Measurements from ENCODE around the gene UNKL. TPM values are rescaled to one million over a fixed set of nuclear protein-coding genes. Genes with fewer than 3 reads are reported as not detected.

The UNKL gene
- total and polyA plus RNA-seq, 2 of the 8 experiments (the other 6 are each of a cell fraction or from before 2014, with no cell fraction given), result 25.1 to 31.8 TPM

DNA sequence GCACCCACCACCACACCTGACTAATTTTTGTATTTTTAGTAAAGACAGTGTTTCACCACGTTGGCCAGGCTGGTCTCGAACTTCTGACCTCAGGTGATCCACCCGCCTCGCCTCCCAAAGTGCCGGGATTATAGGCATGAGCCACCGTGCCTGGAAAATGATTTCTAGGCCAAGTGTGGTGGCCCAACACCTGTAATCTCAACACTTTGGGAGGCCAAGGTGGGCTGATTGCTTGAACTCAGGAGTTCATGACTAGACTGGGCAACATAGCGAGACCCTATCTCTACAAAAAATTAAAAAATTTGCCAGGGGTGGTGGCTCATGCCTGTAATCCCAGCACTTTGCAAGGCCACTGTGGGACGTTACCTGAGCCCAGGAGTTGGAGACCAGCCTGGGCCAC, 92.1 kb downstream of the UNKL start:
- H4K5ac ChIP-seq (ENCODE audit: insufficient read length, low read depth, low read length), result no peak overlapping the region
- H3K36me3 ChIP-seq (ENCODE audit: control insufficient read depth in 2 of 4, insufficient read depth in 4 of 4, low read length in 3 of 4), result peaks cover 42 to 62% (median 53%) of the 10 kb centered on the region in 4 experiments
- TF ChIP-seq POLR2AphosphoS5 (IDR thresholded peaks at IDR 0.05; ENCODE audit: low read depth, low read length) (no peak), TAF7 (optimal IDR thresholded peaks at IDR 0.05; ENCODE audit: borderline replicate concordance, low read depth, low read length) (no peak), SP2 (IDR thresholded peaks at IDR 0.05; ENCODE audit: low read length) (no peak), GABPA (IDR thresholded peaks at IDR 0.05; ENCODE audit: borderline replicate concordance, insufficient read depth, low read length) (no peak), SIN3A (conservative IDR thresholded peaks at IDR 0.05 in 1 of 2, IDR thresholded peaks at IDR 0.05 in 1 of 2; ENCODE audit: low read depth in 1 of 2, low read length in 2 of 2) (no peak), RBBP5 (IDR thresholded peaks at IDR 0.05; ENCODE audit: borderline replicate concordance, low read depth, low read length) (no peak), GTF2F1 (IDR thresholded peaks at IDR 0.05; ENCODE audit: borderline replicate concordance, low read depth, low read length) (no peak), SIX5 (IDR thresholded peaks at IDR 0.05; ENCODE audit: low read depth, low read length) (no peak), TCF12 (IDR thresholded peaks at IDR 0.05; ENCODE audit: low read depth, low read length) (no peak), SAP30 (IDR thresholded peaks at IDR 0.05; ENCODE audit: insufficient read depth, insufficient replicate concordance, low read length) (no peak)
- TF ChIP-seq, protein P1, sequence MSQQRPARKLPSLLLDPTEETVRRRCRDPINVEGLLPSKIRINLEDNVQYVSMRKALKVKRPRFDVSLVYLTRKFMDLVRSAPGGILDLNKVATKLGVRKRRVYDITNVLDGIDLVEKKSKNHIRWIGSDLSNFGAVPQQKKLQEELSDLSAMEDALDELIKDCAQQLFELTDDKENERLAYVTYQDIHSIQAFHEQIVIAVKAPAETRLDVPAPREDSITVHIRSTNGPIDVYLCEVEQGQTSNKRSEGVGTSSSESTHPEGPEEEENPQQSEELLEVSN (IDR thresholded peaks at IDR 0.05), result no peak
- TF ChIP-seq, protein P2, sequence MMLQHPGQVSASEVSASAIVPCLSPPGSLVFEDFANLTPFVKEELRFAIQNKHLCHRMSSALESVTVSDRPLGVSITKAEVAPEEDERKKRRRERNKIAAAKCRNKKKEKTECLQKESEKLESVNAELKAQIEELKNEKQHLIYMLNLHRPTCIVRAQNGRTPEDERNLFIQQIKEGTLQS (IDR thresholded peaks at IDR 0.05; ENCODE audit: insufficient read depth, low read depth, low read length), result no peak

More for the DNA sequence above, 92.1 kb downstream of the UNKL start:
- Histone ChIP-seq H2BK15ac (ENCODE audit: low read length) (no peak overlapping the region), H3K23me2 (ENCODE audit: low read depth, low read length) (no peaks in the 10 kb centered on the region), H3K27me3 (replicated peaks in 1 of 4; ENCODE audit: control insufficient read depth in 3 of 4, extremely low read depth in 1 of 4, insufficient read depth in 3 of 4, low read length in 3 of 4) (no peaks in the 10 kb centered on the region), H3K27ac (ENCODE audit: low read depth, low read length) (no peak overlapping the region), H2BK20ac (ENCODE audit: low read length) (no peak overlapping the region), H2AFZ (ENCODE audit: low read length) (no peak overlapping the region), H3K9me3 (ENCODE audit: insufficient read depth in 2 of 2, low read depth in 1 of 2, low read length in 1 of 2) (no peaks in the 10 kb centered on the region), H2BK12ac (ENCODE audit: low read depth, low read length) (no peak overlapping the region), H3K4me2 (ENCODE audit: insufficient read depth in 1 of 2, low read depth in 2 of 2, low read length in 2 of 2) (no peak overlapping the region), H3K4me1 (replicated peaks in 1 of 4; ENCODE audit: control insufficient read depth in 3 of 4, insufficient read depth in 4 of 4, low read length in 3 of 4) (no peaks in the 10 kb centered on the region; a peak in 2 of 7 replicates), H3K4ac (replicated peaks; ENCODE audit: insufficient read length, low read depth, low read length) (no peak overlapping the region), H3K14ac (ENCODE audit: insufficient read length) (no peak overlapping the region), H3K4me3 (ENCODE audit: extremely low read depth in 1 of 4, insufficient read depth in 2 of 4, low read depth in 3 of 4, low read length in 4 of 4) (no peak overlapping the region), H4K8ac (ENCODE audit: extremely low read depth, insufficient read depth, low read length) (no peak overlapping the region), H4K20me1 (replicated peaks in 1 of 2; ENCODE audit: control insufficient read depth in 1 of 2, insufficient read depth in 2 of 2, low read length in 2 of 2) (peaks cover 16 to 27% of the 10 kb centered on the region in 2 experiments), H3K56ac (replicated peaks; ENCODE audit: insufficient read length, low read depth, low read length) (no peak overlapping the region), H3K23ac (ENCODE audit: insufficient read length) (no peak overlapping the region), H3K9ac (replicated peaks in 1 of 4; ENCODE audit: extremely low read depth in 1 of 4, low read depth in 3 of 4, low read length in 3 of 4) (no peak overlapping the region), H3K18ac (ENCODE audit: extremely low read depth, low read length) (no peak overlapping the region), H4K91ac (replicated peaks; ENCODE audit: insufficient read length, low read length) (no peak overlapping the region), H3K79me1 (ENCODE audit: low read depth, low read length) (peaks cover 10% of the 10 kb centered on the region), H2BK120ac (replicated peaks; ENCODE audit: low read depth, low read length) (no peak overlapping the region), H3K79me2 (ENCODE audit: control insufficient read depth in 1 of 2, insufficient read depth in 2 of 2, low read length in 2 of 2) (peaks cover 0 to 10% of the 10 kb centered on the region in 2 experiments; a peak in 1 of 4 replicates), H2BK5ac (ENCODE audit: low read depth, low read length) (no peak overlapping the region), H2AK5ac (ENCODE audit: low read depth, low read length) (no peak overlapping the region)
- POLR2A ChIA-PET (ENCODE audit: partially characterized antibody), result interaction anchor here (6.5 kb wide), 1 partner anchor 8 kb away, joined by 106 read pairs; the partner anchor contains the start of gene UBE2I
- CTCF ChIA-PET (ENCODE audit: partially characterized antibody), result interaction anchor here (0.7 kb wide), 1 partner anchor 15 kb away, joined by 3 read pairs; no protein-coding TSS in a partner anchor
- FAIRE-seq (no peak), DNase-seq (ENCODE audit: low read depth in 1 of 2, low spot score in 2 of 2) (no peak)
- 94% methylated on average over 8 of the region's 8 CpGs; no CpG with 5 or more reads in 1 of the 2 experiments for WGBS, 2 experiments (ENCODE audit: extremely low coverage in 1 of 2, insufficient coverage in 1 of 2, insufficient read length in 1 of 2, insufficient replicate concordance in 2 of 2, low coverage in 1 of 2, low lambda C conversion rate in 2 of 2, missing lambda C conversion rate in 1 of 2)
